Effector CD4-positive, alpha-beta T cell (primary cell): ENCODE data around the gene RAP2C.
"Not testable (repeated sequence)": the region's sequence is repeated elsewhere in the genome, so short reads cannot be mapped to it uniquely, and the experiment has no call there.

ENCODE experiments used
- DNase-seq: peaks from one replicate; pipeline ENCODE4 v3.0.0-alpha.2; 2020

The RAP2C gene

GRCh38 chrX:132199941-132200340 is 19.3 kb downstream of the RAP2C start:
- DNase-seq = no peak

- no peak for DNase-seq
Observed at GRCh38 chrX:132193872-132194574, 25.2 kb downstream of the RAP2C start.

GRCh38 chrX:132191938-132192337 is 27.3 kb downstream of the RAP2C start:
- no peak for DNase-seq

- DNase-seq = no peak
Observed at GRCh38 chrX:132188175-132188574, 31.1 kb downstream of the RAP2C start.

GRCh38 chrX:132187451-132187850 is 31.8 kb downstream of the RAP2C start:
- DNase-seq = no peak

- no peak for DNase-seq
Observed at GRCh38 chrX:132184871-132185270, 34.4 kb downstream of the RAP2C start.

- no peak for DNase-seq
Observed at GRCh38 chrX:132181364-132181763, 37.9 kb downstream of the RAP2C start.

- DNase-seq = no peak
Observed at GRCh38 chrX:132180929-132181328, 38.3 kb downstream of the RAP2C start.

GRCh38 chrX:132173647-132174046 is 45.6 kb downstream of the RAP2C start:
- DNase-seq = no peak

GRCh38 chrX:132171881-132172280 is 47.4 kb downstream of the RAP2C start:
- no peak for DNase-seq

GRCh38 chrX:132171478-132171877 is 47.8 kb downstream of the RAP2C start:
- DNase-seq = no peak

- no peak for DNase-seq
Observed at GRCh38 chrX:132169554-132169953, 49.7 kb downstream of the RAP2C start.

GRCh38 chrX:132165651-132166050 is 53.6 kb downstream of the RAP2C start:
- no peak for DNase-seq

- DNase-seq = no peak
Observed at GRCh38 chrX:132165005-132165404, 54.2 kb downstream of the RAP2C start.

- not testable (repeated sequence) for DNase-seq
Observed at GRCh38 chrX:132163094-132163493, 56.2 kb downstream of the RAP2C start.

- DNase-seq = no peak
Observed at GRCh38 chrX:132153166-132153565, 66.1 kb downstream of the RAP2C start.
